Liver (tissue), 9 donors: ENCODE results near the gene FADD. TPM values are rescaled to one million over a fixed set of nuclear protein-coding genes. Genes with fewer than 3 reads are reported as not detected.

Experiments used
- DNase-seq: peaks from one replicate; pipeline ENCODE4 v3.0.0-alpha.2; 2017; ENCODE audit warnings: low spot score
- H3K27ac ChIP-seq, 2 donors: one replicate each; pipeline ENCODE4 v1.7.0; 2013; ENCODE audit warnings: inconsistent platforms in 2 of 2, low read length in 2 of 2, control low read depth in 1 of 2, low read depth in 1 of 2, mild to moderate bottlenecking in 1 of 2
- H3K27me3 ChIP-seq, 4 donors: one replicate each; pipeline versions ENCODE4 v1.6.1 to v1.7.0; 2013; ENCODE audit warnings: low read length in 3 of 4, inconsistent platforms in 1 of 4, mild to moderate bottlenecking in 1 of 4, moderate library complexity in 1 of 4; ENCODE audit not compliant: control insufficient read depth in 4 of 4, insufficient read depth in 4 of 4
- H3K36me3 ChIP-seq, 4 donors: one replicate each; pipeline versions ENCODE4 v1.6.1 to v1.7.0; 2013; ENCODE audit warnings: low read length in 3 of 4, mild to moderate bottlenecking in 3 of 4, low read depth in 1 of 4, moderate library complexity in 1 of 4; ENCODE audit not compliant: control insufficient read depth in 4 of 4, insufficient read depth in 3 of 4
- H3K4me1 ChIP-seq, 4 donors: one replicate each; pipeline versions ENCODE4 v1.6.1 to v1.7.0; 2013; ENCODE audit warnings: low read length in 3 of 4, mild to moderate bottlenecking in 3 of 4, moderate library complexity in 1 of 4; ENCODE audit not compliant: control insufficient read depth in 4 of 4, insufficient read depth in 4 of 4
- H3K4me3 ChIP-seq, 3 donors: one replicate each; pipeline versions ENCODE4 v1.6.1 to v1.7.0; 2013; ENCODE audit warnings: low read length in 3 of 3, control low read depth in 1 of 3, low read depth in 1 of 3, mild to moderate bottlenecking in 1 of 3
- H3K9ac ChIP-seq, 2 donors: one replicate each; pipeline ENCODE4 v1.7.0; 2013; ENCODE audit warnings: low read length in 2 of 2, mild to moderate bottlenecking in 2 of 2, moderate library complexity in 2 of 2, control low read depth in 1 of 2, low read depth in 1 of 2
- H3K9me3 ChIP-seq, 4 donors: one replicate each; pipeline versions ENCODE4 v1.6.1 to v1.7.0; 2013; ENCODE audit warnings: low read length in 3 of 4; ENCODE audit not compliant: control insufficient read depth in 4 of 4
- EGR1 ChIP-seq, 2 donors: IDR thresholded peaks; 2 replicates each; pipeline ENCODE4 v1.6.1; 2016 to 2018; ENCODE audit warnings: antibody characterized with exemption in 2 of 2, low read depth in 2 of 2
- FOXA1 ChIP-seq: IDR thresholded peaks from 2 replicates; pipeline ENCODE4 v1.6.1; 2016; ENCODE audit warnings: antibody characterized with exemption
- FOXA2 ChIP-seq: IDR thresholded peaks from 2 replicates; pipeline ENCODE4 v1.6.1; 2016; ENCODE audit warnings: antibody characterized with exemption
- GABPA ChIP-seq, 2 donors: IDR thresholded peaks in 1 of 2; conservative IDR thresholded peaks in 1 of 2; 2 replicates each; pipeline ENCODE4 v1.6.1; 2016; ENCODE audit warnings: antibody characterized with exemption in 2 of 2, mild to moderate bottlenecking in 1 of 2, moderate library complexity in 1 of 2
- HNF4A ChIP-seq, 2 donors: conservative IDR thresholded peaks; 2 replicates each; pipeline ENCODE4 v1.6.1; 2016; ENCODE audit warnings: antibody characterized with exemption in 2 of 2, mild to moderate bottlenecking in 2 of 2
- HNF4G ChIP-seq: IDR thresholded peaks from 2 replicates; pipeline ENCODE4 v1.6.1; 2016; ENCODE audit warnings: antibody characterized with exemption
- JUND ChIP-seq, 2 donors: IDR thresholded peaks; 2 replicates each; pipeline ENCODE4 v1.6.1; 2016; ENCODE audit warnings: antibody characterized with exemption in 2 of 2
- NR2F2 ChIP-seq: IDR thresholded peaks from 2 replicates; pipeline ENCODE4 v1.6.1; 2016; ENCODE audit warnings: antibody characterized with exemption
- RXRA ChIP-seq, 2 donors: IDR thresholded peaks; 2 replicates each; pipeline ENCODE4 v1.6.1; 2017 to 2018; ENCODE audit warnings: antibody characterized with exemption in 2 of 2, mild to moderate bottlenecking in 1 of 2
- SP1 ChIP-seq: IDR thresholded peaks from 2 replicates; pipeline ENCODE4 v1.6.1; 2018; ENCODE audit warnings: antibody characterized with exemption, mild to moderate bottlenecking
- TAF1 ChIP-seq: conservative IDR thresholded peaks from 2 replicates; pipeline ENCODE4 v1.6.1; 2016; ENCODE audit warnings: antibody characterized with exemption, mild to moderate bottlenecking
- YY1 ChIP-seq: IDR thresholded peaks from 2 replicates; pipeline ENCODE4 v1.6.1; 2016; ENCODE audit warnings: antibody characterized with exemption, mild to moderate bottlenecking
- WGBS: extraction: QIAGEN DNeasy Blood & Tissue Kit; methylation state at CpG from one replicate; pipeline ENCODE4 v1.1.7; 2013; 5-methylcytosine and 5-hydroxymethylcytosine counted together
- polyA plus RNA-seq, 2 donors: library from polyadenylated mRNA; stranded (reverse) in 1 of 2; unstranded in 1 of 2; fragments of 200-250 nt in 1 of 2; fragments of >200 nt in 1 of 2; fragmentation: Nextera tagmentation in 1 of 2; extraction: Ambion mirVana in 1 of 2; gene quantifications; one replicate each; pipeline versions ENCODE4 v1.2.1 to v1.2.3, GENCODE V29; 2013 to 2015
- total RNA-seq, 2 donors: library from RNA; depleted of rRNA; stranded (reverse); fragments of >200 nt; gene quantifications; one replicate each; pipeline ENCODE4 v1.2.3, GENCODE V29; 2014
- TF ChIP-seq, protein P1 (sequence below): IDR thresholded peaks from 2 replicates; pipeline ENCODE4 v1.6.1; 2016; ENCODE audit warnings: antibody characterized with exemption
- TF ChIP-seq, protein P2 (sequence below): IDR thresholded peaks from 2 replicates; pipeline ENCODE4 v1.6.1; 2016; ENCODE audit warnings: antibody characterized with exemption, mild to moderate bottlenecking
- TF ChIP-seq, protein P3 (sequence below): fragments of 150-350 bp; IDR thresholded peaks from 2 replicates; pipeline ENCODE4 v1.5.1; 2017; ENCODE audit warnings: improper control_type of control experiment, low read depth, low read length; ENCODE audit not compliant: missing input control
- donor health status: healthy.
- donor health status: healthy.
- donor health status: healthy.
- donor health status: healthy.
- donor health status: healthy.

Gene FADD
- total and polyA plus RNA-seq, 4 donors: 1.8 to 17.3 (median 14.8) TPM

DNA sequence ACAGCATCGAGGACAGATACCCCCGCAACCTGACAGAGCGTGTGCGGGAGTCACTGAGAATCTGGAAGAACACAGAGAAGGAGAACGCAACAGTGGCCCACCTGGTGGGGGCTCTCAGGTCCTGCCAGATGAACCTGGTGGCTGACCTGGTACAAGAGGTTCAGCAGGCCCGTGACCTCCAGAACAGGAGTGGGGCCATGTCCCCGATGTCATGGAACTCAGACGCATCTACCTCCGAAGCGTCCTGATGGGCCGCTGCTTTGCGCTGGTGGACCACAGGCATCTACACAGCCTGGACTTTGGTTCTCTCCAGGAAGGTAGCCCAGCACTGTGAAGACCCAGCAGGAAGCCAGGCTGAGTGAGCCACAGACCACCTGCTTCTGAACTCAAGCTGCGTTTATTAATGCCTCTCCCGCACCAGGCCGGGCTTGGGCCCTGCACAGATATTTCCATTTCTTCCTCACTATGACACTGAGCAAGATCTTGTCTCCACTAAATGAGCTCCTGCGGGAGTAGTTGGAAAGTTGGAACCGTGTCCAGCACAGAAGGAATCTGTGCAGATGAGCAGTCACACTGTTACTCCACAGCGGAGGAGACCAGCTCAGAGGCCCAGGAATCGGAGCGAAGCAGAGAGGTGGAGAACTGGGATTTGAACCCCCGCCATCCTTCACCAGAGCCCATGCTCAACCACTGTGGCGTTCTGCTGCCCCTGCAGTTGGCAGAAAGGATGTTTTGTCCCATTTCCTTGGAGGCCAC lies 3.3 kb downstream of the FADD start:
- TF ChIP-seq HNF4A (conservative IDR thresholded peaks at IDR 0.05) (no peak), RXRA (IDR thresholded peaks at IDR 0.05) (no peak), FOXA2 (no peak), JUND (IDR thresholded peaks at IDR 0.05) (no peak)
- Histone ChIP-seq H3K9ac (no peak overlapping the region), H3K9me3 (no peaks in the 10 kb centered on the region), H3K36me3 (peaks cover 0 to 17% (median 11%) of the 10 kb centered on the region in 4 donors), H3K27ac (no peak overlapping the region), H3K27me3 (no peaks in the 10 kb centered on the region), H3K4me3 (no peak overlapping the region), H3K4me1 (peaks cover 4 to 30% (median 14%) of the 10 kb centered on the region in 4 donors)
- no peak for DNase-seq
- 96% methylated on average over 22 of the region's 22 CpGs for WGBS

DNA sequence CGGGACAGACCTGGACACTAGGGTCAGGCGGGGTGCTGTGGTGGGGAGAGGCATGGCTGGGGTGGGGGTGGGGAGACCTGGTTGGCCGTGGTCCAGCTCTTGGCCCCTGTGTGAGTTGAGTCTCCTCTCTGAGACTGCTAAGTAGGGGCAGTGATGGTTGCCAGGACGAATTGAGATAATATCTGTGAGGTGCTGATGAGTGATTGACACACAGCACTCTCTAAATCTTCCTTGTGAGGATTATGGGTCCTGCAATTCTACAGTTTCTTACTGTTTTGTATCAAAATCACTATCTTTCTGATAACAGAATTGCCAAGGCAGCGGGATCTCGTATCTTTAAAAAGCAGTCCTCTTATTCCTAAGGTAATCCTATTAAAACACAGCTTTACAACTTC lies 3.9 kb downstream of the FADD start:
- no peak for DNase-seq
- Histone ChIP-seq H3K4me1 (peaks cover 4 to 30% (median 14%) of the 10 kb centered on the region in 4 donors), H3K36me3 (peaks cover 0 to 17% (median 11%) of the 10 kb centered on the region in 4 donors), H3K9me3 (no peaks in the 10 kb centered on the region), H3K9ac (no peak overlapping the region), H3K27me3 (no peaks in the 10 kb centered on the region), H3K27ac (no peak overlapping the region), H3K4me3 (no peak overlapping the region)
- 82% methylated on average over 6 of the region's 6 CpGs for WGBS
- no peak for TF ChIP-seq NR2F2
- no peak for TF ChIP-seq RXRA (IDR thresholded peaks at IDR 0.05)
- no peak for TF ChIP-seq FOXA2
- TF ChIP-seq HNF4G: no peak
- no peak for TF ChIP-seq EGR1 (IDR thresholded peaks at IDR 0.05; ENCODE audit: low read depth in 2 of 2)
- no peak for TF ChIP-seq TAF1
- TF ChIP-seq, protein P1, sequence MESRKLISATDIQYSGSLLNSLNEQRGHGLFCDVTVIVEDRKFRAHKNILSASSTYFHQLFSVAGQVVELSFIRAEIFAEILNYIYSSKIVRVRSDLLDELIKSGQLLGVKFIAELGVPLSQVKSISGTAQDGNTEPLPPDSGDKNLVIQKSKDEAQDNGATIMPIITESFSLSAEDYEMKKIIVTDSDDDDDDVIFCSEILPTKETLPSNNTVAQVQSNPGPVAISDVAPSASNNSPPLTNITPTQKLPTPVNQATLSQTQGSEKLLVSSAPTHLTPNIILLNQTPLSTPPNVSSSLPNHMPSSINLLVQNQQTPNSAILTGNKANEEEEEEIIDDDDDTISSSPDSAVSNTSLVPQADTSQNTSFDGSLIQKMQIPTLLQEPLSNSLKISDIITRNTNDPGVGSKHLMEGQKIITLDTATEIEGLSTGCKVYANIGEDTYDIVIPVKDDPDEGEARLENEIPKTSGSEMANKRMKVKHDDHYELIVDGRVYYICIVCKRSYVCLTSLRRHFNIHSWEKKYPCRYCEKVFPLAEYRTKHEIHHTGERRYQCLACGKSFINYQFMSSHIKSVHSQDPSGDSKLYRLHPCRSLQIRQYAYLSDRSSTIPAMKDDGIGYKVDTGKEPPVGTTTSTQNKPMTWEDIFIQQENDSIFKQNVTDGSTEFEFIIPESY: no peak
- no peak for TF ChIP-seq JUND (IDR thresholded peaks at IDR 0.05)
- no peak for TF ChIP-seq GABPA (IDR thresholded peaks at IDR 0.05 in 1 of 2, conservative IDR thresholded peaks at IDR 0.05 in 1 of 2)
- no peak for TF ChIP-seq FOXA1
- TF ChIP-seq SP1: no peak
- TF ChIP-seq, protein P2, sequence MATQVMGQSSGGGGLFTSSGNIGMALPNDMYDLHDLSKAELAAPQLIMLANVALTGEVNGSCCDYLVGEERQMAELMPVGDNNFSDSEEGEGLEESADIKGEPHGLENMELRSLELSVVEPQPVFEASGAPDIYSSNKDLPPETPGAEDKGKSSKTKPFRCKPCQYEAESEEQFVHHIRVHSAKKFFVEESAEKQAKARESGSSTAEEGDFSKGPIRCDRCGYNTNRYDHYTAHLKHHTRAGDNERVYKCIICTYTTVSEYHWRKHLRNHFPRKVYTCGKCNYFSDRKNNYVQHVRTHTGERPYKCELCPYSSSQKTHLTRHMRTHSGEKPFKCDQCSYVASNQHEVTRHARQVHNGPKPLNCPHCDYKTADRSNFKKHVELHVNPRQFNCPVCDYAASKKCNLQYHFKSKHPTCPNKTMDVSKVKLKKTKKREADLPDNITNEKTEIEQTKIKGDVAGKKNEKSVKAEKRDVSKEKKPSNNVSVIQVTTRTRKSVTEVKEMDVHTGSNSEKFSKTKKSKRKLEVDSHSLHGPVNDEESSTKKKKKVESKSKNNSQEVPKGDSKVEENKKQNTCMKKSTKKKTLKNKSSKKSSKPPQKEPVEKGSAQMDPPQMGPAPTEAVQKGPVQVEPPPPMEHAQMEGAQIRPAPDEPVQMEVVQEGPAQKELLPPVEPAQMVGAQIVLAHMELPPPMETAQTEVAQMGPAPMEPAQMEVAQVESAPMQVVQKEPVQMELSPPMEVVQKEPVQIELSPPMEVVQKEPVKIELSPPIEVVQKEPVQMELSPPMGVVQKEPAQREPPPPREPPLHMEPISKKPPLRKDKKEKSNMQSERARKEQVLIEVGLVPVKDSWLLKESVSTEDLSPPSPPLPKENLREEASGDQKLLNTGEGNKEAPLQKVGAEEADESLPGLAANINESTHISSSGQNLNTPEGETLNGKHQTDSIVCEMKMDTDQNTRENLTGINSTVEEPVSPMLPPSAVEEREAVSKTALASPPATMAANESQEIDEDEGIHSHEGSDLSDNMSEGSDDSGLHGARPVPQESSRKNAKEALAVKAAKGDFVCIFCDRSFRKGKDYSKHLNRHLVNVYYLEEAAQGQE: no peak
- TF ChIP-seq, protein P3, sequence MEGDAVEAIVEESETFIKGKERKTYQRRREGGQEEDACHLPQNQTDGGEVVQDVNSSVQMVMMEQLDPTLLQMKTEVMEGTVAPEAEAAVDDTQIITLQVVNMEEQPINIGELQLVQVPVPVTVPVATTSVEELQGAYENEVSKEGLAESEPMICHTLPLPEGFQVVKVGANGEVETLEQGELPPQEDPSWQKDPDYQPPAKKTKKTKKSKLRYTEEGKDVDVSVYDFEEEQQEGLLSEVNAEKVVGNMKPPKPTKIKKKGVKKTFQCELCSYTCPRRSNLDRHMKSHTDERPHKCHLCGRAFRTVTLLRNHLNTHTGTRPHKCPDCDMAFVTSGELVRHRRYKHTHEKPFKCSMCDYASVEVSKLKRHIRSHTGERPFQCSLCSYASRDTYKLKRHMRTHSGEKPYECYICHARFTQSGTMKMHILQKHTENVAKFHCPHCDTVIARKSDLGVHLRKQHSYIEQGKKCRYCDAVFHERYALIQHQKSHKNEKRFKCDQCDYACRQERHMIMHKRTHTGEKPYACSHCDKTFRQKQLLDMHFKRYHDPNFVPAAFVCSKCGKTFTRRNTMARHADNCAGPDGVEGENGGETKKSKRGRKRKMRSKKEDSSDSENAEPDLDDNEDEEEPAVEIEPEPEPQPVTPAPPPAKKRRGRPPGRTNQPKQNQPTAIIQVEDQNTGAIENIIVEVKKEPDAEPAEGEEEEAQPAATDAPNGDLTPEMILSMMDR: no peak
- no peak for TF ChIP-seq YY1
